Immature natural killer cell (primary cell): Measurements from ENCODE around the gene GALNS. TPM values are rescaled to one million over a fixed set of nuclear protein-coding genes. Genes with fewer than 3 reads are reported as not detected.
"Not testable (repeated sequence)": the region's sequence is repeated elsewhere in the genome, so short reads cannot be mapped to it uniquely, and the experiment has no call there.

Source experiments
- DNase-seq, 3 donors: peaks; one replicate each; pipeline ENCODE4 v3.0.0; 2022; ENCODE audit warnings: mixed read lengths in 1 of 3
- H3K27ac Mint-ChIP-seq, 6 donors: one replicate each; pipeline ENCODE4 v1.8.0; 2020; ENCODE audit warnings: mixed read lengths in 6 of 6, mild to moderate bottlenecking in 5 of 6, inconsistent platforms in 4 of 6, moderate library complexity in 3 of 6
- H3K27me3 Mint-ChIP-seq, 3 donors: one replicate each; pipeline ENCODE4 v1.8.0; 2020 to 2021; ENCODE audit warnings: low read depth in 3 of 3, mild to moderate bottlenecking in 3 of 3, mixed read lengths in 3 of 3, moderate library complexity in 3 of 3, inconsistent platforms in 1 of 3
- H3K36me3 Mint-ChIP-seq, 3 donors: one replicate each; pipeline ENCODE4 v1.8.0; 2020; ENCODE audit warnings: mixed read lengths in 3 of 3, inconsistent platforms in 2 of 3, mild to moderate bottlenecking in 2 of 3
- H3K4me1 Mint-ChIP-seq, 2 donors: one replicate each; pipeline ENCODE4 v1.8.0; 2020; ENCODE audit warnings: inconsistent platforms in 2 of 2, mild to moderate bottlenecking in 2 of 2, mixed read lengths in 2 of 2, moderate library complexity in 1 of 2
- H3K4me3 Mint-ChIP-seq, 5 donors: one replicate each; pipeline ENCODE4 v1.8.0; 2020; ENCODE audit warnings: mild to moderate bottlenecking in 5 of 5, mixed read lengths in 5 of 5, inconsistent platforms in 3 of 5, moderate library complexity in 3 of 5
- H3K9me3 Mint-ChIP-seq, 6 donors: one replicate each; pipeline ENCODE4 v1.8.0; 2020; ENCODE audit warnings: mild to moderate bottlenecking in 6 of 6, mixed read lengths in 6 of 6, inconsistent platforms in 4 of 6, moderate library complexity in 3 of 6
- polyA plus RNA-seq, 3 donors: library from polyadenylated mRNA; unstranded; fragments of 300-500 nt; fragmentation: Illumina TruSeq; gene quantifications; one replicate each; pipeline ENCODE4 v1.2.3, GENCODE V29; 2021

Gene GALNS
- polyA plus RNA-seq, 3 donors from 2014 or later: 10.4 to 15.4 (median 10.9) TPM

GRCh38 chr16:88781140-88782077 is 75.3 kb downstream of the GALNS start:
- Mint-ChIP-seq H3K9me3 (no peaks in the 10 kb centered on the region), H3K4me3 (peak overlapping the region; percentile 69 to 87 (median 70)), H3K4me1 (peaks cover 59 to 61% of the 10 kb centered on the region in 2 donors), H3K27ac (peak overlapping the region; percentile 87 to 96 (median 94)), H3K27me3 (peaks cover 2 to 5% (median 3%) of the 10 kb centered on the region in 3 donors), H3K36me3 (no peaks in the 10 kb centered on the region)
- DNase-seq: peak in 2 of 3 donors; percentile 43 to 52

GRCh38 chr16:88780142-88781062 is 76.3 kb downstream of the GALNS start:
- Mint-ChIP-seq H3K27ac (peak overlapping the region; percentile 87 to 96 (median 94)), H3K9me3 (no peaks in the 10 kb centered on the region), H3K4me3 (peak overlapping the region; percentile 60 to 87 (median 70)), H3K36me3 (no peaks in the 10 kb centered on the region), H3K27me3 (peaks cover 2 to 5% (median 3%) of the 10 kb centered on the region in 3 donors), H3K4me1 (peaks cover 59 to 61% of the 10 kb centered on the region in 2 donors)
- DNase-seq: no peak

GRCh38 chr16:88779406-88780141 is 77.2 kb downstream of the GALNS start:
- H3K36me3 Mint-ChIP-seq: no peaks in the 10 kb centered on the region
- DNase-seq: no peak
- no peaks in the 10 kb centered on the region for H3K9me3 Mint-ChIP-seq
- H3K4me1 Mint-ChIP-seq: peaks cover 59 to 63% of the 10 kb centered on the region in 2 donors
- peaks cover 2 to 5% (median 3%) of the 10 kb centered on the region in 3 donors for H3K27me3 Mint-ChIP-seq
- H3K27ac Mint-ChIP-seq: peak overlapping the region; percentile 87 to 96 (median 94)
- peak overlapping the region in 3 of 5 donors; percentile 56 to 70 (median 69) for H3K4me3 Mint-ChIP-seq

- Mint-ChIP-seq H3K9me3 (no peaks in the 10 kb centered on the region), H3K27me3 (peaks cover 0 to 3% (median 2%) of the 10 kb centered on the region in 3 donors), H3K27ac (no peak overlapping the region), H3K4me3 (no peak overlapping the region), H3K36me3 (no peaks in the 10 kb centered on the region), H3K4me1 (peaks cover 56 to 65% of the 10 kb centered on the region in 2 donors)
- no peak for DNase-seq
Measured at GRCh38 chr16:88778541-88779065, 78.1 kb downstream of the GALNS start.

- no peaks in the 10 kb centered on the region for H3K9me3 Mint-ChIP-seq
- H3K27ac Mint-ChIP-seq: peak overlapping the region in 3 of 6 donors; percentile 17 to 66 (median 57)
- no peak for DNase-seq
- no peaks in the 10 kb centered on the region for H3K36me3 Mint-ChIP-seq
- H3K4me3 Mint-ChIP-seq: peak overlapping the region in 1 of 5 donors; percentile 13
- peaks cover 52 to 61% of the 10 kb centered on the region in 2 donors for H3K4me1 Mint-ChIP-seq
- H3K27me3 Mint-ChIP-seq: peaks cover 0 to 3% (median 0%) of the 10 kb centered on the region in 3 donors
Measured at GRCh38 chr16:88778271-88778525, 78.5 kb downstream of the GALNS start.

GRCh38 chr16:88777471-88778270 is 79.1 kb downstream of the GALNS start:
- H3K9me3 Mint-ChIP-seq: no peaks in the 10 kb centered on the region
- peaks cover 0 to 3% (median 0%) of the 10 kb centered on the region in 3 donors for H3K27me3 Mint-ChIP-seq
- DNase-seq: no peak
- peak overlapping the region in 4 of 6 donors; percentile 17 to 66 (median 39) for H3K27ac Mint-ChIP-seq
- no peaks in the 10 kb centered on the region for H3K36me3 Mint-ChIP-seq
- peak overlapping the region in 2 of 5 donors; percentile 13 to 33 for H3K4me3 Mint-ChIP-seq
- peaks cover 47 to 56% of the 10 kb centered on the region in 2 donors for H3K4me1 Mint-ChIP-seq

- Mint-ChIP-seq H3K27ac (no peak overlapping the region), H3K4me1 (peaks cover 34 to 43% of the 10 kb centered on the region in 2 donors), H3K27me3 (peaks cover 0 to 3% (median 3%) of the 10 kb centered on the region in 3 donors), H3K4me3 (no peak overlapping the region), H3K36me3 (no peaks in the 10 kb centered on the region), H3K9me3 (no peaks in the 10 kb centered on the region)
- DNase-seq: no peak
Measured at GRCh38 chr16:88775825-88776224, 80.9 kb downstream of the GALNS start.

GRCh38 chr16:88774544-88775393 is 82.0 kb downstream of the GALNS start:
- Mint-ChIP-seq H3K4me3 (peak overlapping the region in 1 of 5 donors; percentile 11), H3K36me3 (no peaks in the 10 kb centered on the region), H3K27ac (no peak overlapping the region), H3K9me3 (no peaks in the 10 kb centered on the region), H3K27me3 (peaks cover 0 to 3% (median 2%) of the 10 kb centered on the region in 3 donors), H3K4me1 (peaks cover 32 to 40% of the 10 kb centered on the region in 2 donors)
- DNase-seq: no peak

GRCh38 chr16:88773812-88774291 is 82.9 kb downstream of the GALNS start:
- H3K36me3 Mint-ChIP-seq: no peaks in the 10 kb centered on the region
- no peak overlapping the region for H3K4me3 Mint-ChIP-seq
- H3K27ac Mint-ChIP-seq: peak overlapping the region in 1 of 6 donors; percentile 22
- no peaks in the 10 kb centered on the region for H3K9me3 Mint-ChIP-seq
- DNase-seq: no peak
- peaks cover 38 to 43% of the 10 kb centered on the region in 2 donors for H3K4me1 Mint-ChIP-seq
- H3K27me3 Mint-ChIP-seq: peaks cover 0 to 3% (median 2%) of the 10 kb centered on the region in 3 donors

- Mint-ChIP-seq H3K27ac (peak overlapping the region in 1 of 6 donors; percentile 42), H3K4me1 (peaks cover 35 to 39% of the 10 kb centered on the region in 2 donors), H3K4me3 (no peak overlapping the region), H3K36me3 (no peaks in the 10 kb centered on the region), H3K9me3 (no peaks in the 10 kb centered on the region), H3K27me3 (peaks cover 0 to 3% (median 0%) of the 10 kb centered on the region in 3 donors)
- no peak for DNase-seq
Measured at GRCh38 chr16:88772871-88773811, 83.6 kb downstream of the GALNS start.

- not testable (repeated sequence) for H3K4me3 Mint-ChIP-seq, DNase-seq, H3K27me3 Mint-ChIP-seq, H3K36me3 Mint-ChIP-seq, H3K9me3 Mint-ChIP-seq
- Mint-ChIP-seq H3K27ac (peak overlapping the region in 1 of 6 donors; percentile 40), H3K4me1 (peaks cover 31 to 40% of the 10 kb centered on the region in 2 donors)
Measured at GRCh38 chr16:88771781-88772180, 85.0 kb downstream of the GALNS start.
